HG03175 (cell line): Measurements from ENCODE around the gene PLK5.

Experiments
- ATAC-seq: cut with Tn5 transposase; IDR thresholded peaks from one replicate; pipeline ENCODE4 v1.9.1; 2021; ENCODE audit warnings: mild to moderate bottlenecking, moderate library complexity; ENCODE audit not compliant: unreplicated experiment

Gene PLK5

GRCh38 chr19:1576242-1577089 lies 52.6 kb downstream of the PLK5 start:
- ATAC-seq, result no peak

- no peak for ATAC-seq
These were observed 53.4 kb downstream of the PLK5 start for GRCh38 chr19:1577090-1577928.

- no peak for ATAC-seq
These were observed 54.2 kb downstream of the PLK5 start for GRCh38 chr19:1577929-1578618.

GRCh38 chr19:1579222-1579621 lies 55.3 kb downstream of the PLK5 start:
- no peak for ATAC-seq

GRCh38 chr19:1580382-1580781 lies 56.5 kb downstream of the PLK5 start:
- no peak for ATAC-seq

GRCh38 chr19:1580957-1581356 lies 57.1 kb downstream of the PLK5 start:
- ATAC-seq, result no peak

- no peak for ATAC-seq
These were observed 58.3 kb downstream of the PLK5 start for GRCh38 chr19:1582201-1582600.

GRCh38 chr19:1584500-1585242 lies 60.8 kb downstream of the PLK5 start:
- ATAC-seq, result no peak

GRCh38 chr19:1585243-1585580 lies 61.3 kb downstream of the PLK5 start:
- ATAC-seq, result no peak
